Gastroesophageal sphincter (tissue), 4 donors: ENCODE data around the gene VSTM2L. TPM values are rescaled to one million over a fixed set of nuclear protein-coding genes. Genes with fewer than 3 reads are reported as not detected.

ENCODE experiments used
- ATAC-seq: fragments of 150-250 bp; one replicate; pipeline ENCODE4 v1.9.1; 2016; ENCODE audit warnings: mild to moderate bottlenecking, moderate library complexity
- H3K27ac ChIP-seq, 4 donors: fragments of 200-600 bp; sonication (generic) in 3 of 4; 1 replicate in 3 of 4; 2 replicates in 1 of 4; pipeline ENCODE4 v1.5.1; 2016 to 2019
- H3K27me3 ChIP-seq: fragments of 200-600 bp; sonication (generic); one replicate; pipeline ENCODE4 v1.5.1; 2019
- H3K36me3 ChIP-seq, 2 donors: fragments of 200-600 bp; sonication (generic); one replicate each; pipeline ENCODE4 v1.5.1; 2019; ENCODE audit warnings: control low read depth in 1 of 2
- H3K4me1 ChIP-seq, 3 donors: fragments of 200-600 bp; sonication (generic); 1 replicate in 2 of 3; 2 replicates in 1 of 3; pipeline ENCODE4 v1.5.1; 2016 to 2019; ENCODE audit warnings: control low read depth in 2 of 3
- H3K4me3 ChIP-seq, 2 donors: fragments of 200-600 bp; sonication (generic); one replicate each; pipeline ENCODE4 v1.5.1; 2019; ENCODE audit warnings: mild to moderate bottlenecking in 1 of 2, moderate library complexity in 1 of 2
- H3K9me3 ChIP-seq, 3 donors: fragments of 200-600 bp; sonication (generic); one replicate each; pipeline ENCODE4 v1.5.1; 2017 to 2019; ENCODE audit warnings: control low read depth in 2 of 3
- EP300 ChIP-seq: sonication (generic); formaldehyde crosslinking; IDR thresholded peaks from one replicate; pipeline ENCODE4 v1.6.1; 2017; ENCODE audit warnings: antibody characterized with exemption, mild to moderate bottlenecking
- POLR2A ChIP-seq, 2 donors: fragments of 450-650 bp; IDR thresholded peaks; one replicate each; pipeline ENCODE4 v1.6.1; 2017; ENCODE audit warnings: antibody characterized with exemption in 2 of 2, mild to moderate bottlenecking in 2 of 2, moderate library complexity in 1 of 2
- POLR2AphosphoS5 ChIP-seq: sonication (generic); formaldehyde crosslinking; IDR thresholded peaks from one replicate; pipeline ENCODE4 v1.6.1; 2017; ENCODE audit warnings: antibody characterized with exemption
- WGBS, 2 donors: methylation state at CpG; one replicate each; pipeline ENCODE4 v1.1.5; 2018; ENCODE audit warnings: low coverage in 1 of 2; 5-methylcytosine and 5-hydroxymethylcytosine counted together
- total RNA-seq, 4 donors: library from RNA; depleted of rRNA; stranded (reverse); fragments of >200 nt; gene quantifications; one replicate each; pipeline ENCODE4 v1.1.0, GENCODE V29; 2016
- TF ChIP-seq, protein P1 (sequence below), 4 experiments: fragments of 200-600 bp in 2 of 4; fragments of 450-650 bp in 2 of 4; sonication (generic) in 1 of 4; IDR thresholded peaks; one replicate each; pipeline ENCODE4 v1.5.1; 2017 to 2019; ENCODE audit warnings: antibody characterized with exemption in 4 of 4, mild to moderate bottlenecking in 2 of 4, moderate library complexity in 2 of 4

Gene VSTM2L
- total RNA-seq, 4 donors from 2014 or later, result 0.94 to 8.5 (median 7.0) TPM

DNA sequence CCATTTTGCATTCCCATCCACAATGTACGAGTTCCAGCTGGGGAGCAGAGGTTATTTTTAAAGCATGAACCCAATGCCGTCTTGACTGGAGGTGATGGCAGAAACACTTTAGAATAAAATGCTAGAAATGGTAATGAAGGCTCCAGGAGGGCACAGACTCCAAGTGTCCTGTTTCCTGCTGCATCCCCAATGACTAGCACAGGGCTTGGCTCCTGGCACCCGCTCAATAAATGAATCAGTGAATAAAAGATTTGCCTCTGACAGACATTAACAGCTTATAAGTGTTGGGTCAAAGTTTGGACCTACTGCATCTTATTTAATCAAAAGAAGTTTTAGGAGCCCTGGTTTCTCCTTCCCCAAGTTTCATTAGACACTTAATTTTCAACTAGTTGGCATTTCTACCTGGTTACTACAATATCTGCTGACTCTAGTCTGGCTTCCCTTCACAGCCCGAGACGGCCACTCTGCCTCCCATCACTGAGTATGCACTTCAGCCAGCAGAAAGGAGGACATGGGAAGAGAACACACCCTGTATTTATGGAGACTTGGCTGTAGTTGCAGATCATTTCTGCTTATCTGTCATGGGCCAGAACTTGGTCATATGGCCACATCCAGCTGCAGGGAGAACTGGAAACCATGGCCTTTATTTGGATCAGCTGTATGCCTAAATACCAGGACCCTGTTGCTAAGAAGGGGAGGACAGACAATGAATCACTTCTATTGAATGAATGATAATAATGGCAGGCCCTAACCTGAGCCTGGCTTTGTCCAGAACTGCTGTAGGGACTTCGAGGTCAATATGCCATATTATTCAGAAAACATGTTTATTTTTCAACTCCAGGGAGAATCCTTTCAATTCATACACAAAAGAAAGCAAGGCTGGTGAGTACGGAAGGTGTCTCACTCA is 67.3 kb downstream of the VSTM2L start:
- H3K27ac ChIP-seq, result no peak overlapping the region
- H3K27me3 ChIP-seq, result no peaks in the 10 kb centered on the region
- TF ChIP-seq EP300 (no peak), POLR2AphosphoS5 (no peak), POLR2A (IDR thresholded peaks at IDR 0.05) (no peak)
- TF ChIP-seq, protein P1, sequence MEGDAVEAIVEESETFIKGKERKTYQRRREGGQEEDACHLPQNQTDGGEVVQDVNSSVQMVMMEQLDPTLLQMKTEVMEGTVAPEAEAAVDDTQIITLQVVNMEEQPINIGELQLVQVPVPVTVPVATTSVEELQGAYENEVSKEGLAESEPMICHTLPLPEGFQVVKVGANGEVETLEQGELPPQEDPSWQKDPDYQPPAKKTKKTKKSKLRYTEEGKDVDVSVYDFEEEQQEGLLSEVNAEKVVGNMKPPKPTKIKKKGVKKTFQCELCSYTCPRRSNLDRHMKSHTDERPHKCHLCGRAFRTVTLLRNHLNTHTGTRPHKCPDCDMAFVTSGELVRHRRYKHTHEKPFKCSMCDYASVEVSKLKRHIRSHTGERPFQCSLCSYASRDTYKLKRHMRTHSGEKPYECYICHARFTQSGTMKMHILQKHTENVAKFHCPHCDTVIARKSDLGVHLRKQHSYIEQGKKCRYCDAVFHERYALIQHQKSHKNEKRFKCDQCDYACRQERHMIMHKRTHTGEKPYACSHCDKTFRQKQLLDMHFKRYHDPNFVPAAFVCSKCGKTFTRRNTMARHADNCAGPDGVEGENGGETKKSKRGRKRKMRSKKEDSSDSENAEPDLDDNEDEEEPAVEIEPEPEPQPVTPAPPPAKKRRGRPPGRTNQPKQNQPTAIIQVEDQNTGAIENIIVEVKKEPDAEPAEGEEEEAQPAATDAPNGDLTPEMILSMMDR (IDR thresholded peaks at IDR 0.05), result no peak
- no peaks in the 10 kb centered on the region for H3K4me1 ChIP-seq
- H3K9me3 ChIP-seq, result peaks cover 0 to 6% (median 0%) of the 10 kb centered on the region in 3 donors
- H3K4me3 ChIP-seq, result no peak overlapping the region
- no peaks in the 10 kb centered on the region for H3K36me3 ChIP-seq
- ATAC-seq, result no peak
- 66 to 69% methylated on average over 7 of the region's 7 CpGs for WGBS, 2 donors

DNA sequence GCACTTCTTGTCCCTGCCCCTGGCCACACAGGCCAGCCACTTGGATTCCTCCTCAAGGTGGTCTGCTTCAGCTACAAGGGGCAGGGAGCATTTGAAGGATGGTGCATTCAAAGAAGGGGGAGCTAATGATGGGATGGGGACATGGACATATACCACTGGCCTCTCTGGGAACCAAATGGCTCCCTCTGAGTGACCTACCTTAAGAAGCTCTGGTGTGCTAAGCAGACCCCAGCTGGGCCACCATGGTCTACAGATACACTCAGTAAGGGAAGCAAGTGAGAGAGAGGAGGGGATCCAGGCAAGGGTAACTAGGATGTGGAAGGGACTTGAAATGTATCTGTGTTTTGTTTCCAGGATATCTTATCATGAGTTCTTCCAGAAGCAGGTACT is 67.9 kb downstream of the VSTM2L start:
- Histone ChIP-seq H3K4me3 (no peak overlapping the region), H3K9me3 (peaks cover 0 to 6% (median 0%) of the 10 kb centered on the region in 3 donors), H3K27me3 (no peaks in the 10 kb centered on the region), H3K27ac (no peak overlapping the region), H3K4me1 (no peaks in the 10 kb centered on the region), H3K36me3 (no peaks in the 10 kb centered on the region)
- TF ChIP-seq, protein P1 (IDR thresholded peaks at IDR 0.05), result no peak
- no peak for TF ChIP-seq POLR2AphosphoS5
- TF ChIP-seq POLR2A (IDR thresholded peaks at IDR 0.05), result no peak
- TF ChIP-seq EP300, result no peak
- ATAC-seq, result no peak

DNA sequence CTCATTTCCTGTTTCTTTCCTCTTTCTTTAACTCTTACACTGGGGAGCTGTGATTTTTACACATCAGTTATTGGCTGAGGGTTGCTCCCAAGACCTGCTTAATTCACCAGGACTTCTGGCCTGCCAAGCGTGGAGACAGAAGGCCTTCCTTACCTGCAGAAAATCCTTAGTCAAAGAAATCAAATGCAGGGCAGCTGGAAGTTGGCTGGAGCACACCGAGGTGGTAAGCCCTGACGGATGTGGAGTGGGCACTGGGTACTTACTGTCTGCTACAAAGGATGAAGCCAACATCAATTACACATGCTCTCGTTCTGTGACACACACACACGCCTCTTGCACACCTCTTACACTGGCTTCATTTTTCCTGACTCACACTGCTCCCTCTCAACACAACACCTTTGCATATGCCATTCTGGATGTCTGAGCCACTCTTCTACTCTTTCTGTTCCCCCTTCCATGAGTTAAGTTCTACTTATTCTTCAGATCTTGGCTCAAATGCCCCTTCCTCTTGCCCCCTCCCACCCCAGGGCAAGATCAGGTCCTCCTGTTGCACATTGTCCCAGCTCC is 68.7 kb downstream of the VSTM2L start:
- ATAC-seq, result no peak

DNA sequence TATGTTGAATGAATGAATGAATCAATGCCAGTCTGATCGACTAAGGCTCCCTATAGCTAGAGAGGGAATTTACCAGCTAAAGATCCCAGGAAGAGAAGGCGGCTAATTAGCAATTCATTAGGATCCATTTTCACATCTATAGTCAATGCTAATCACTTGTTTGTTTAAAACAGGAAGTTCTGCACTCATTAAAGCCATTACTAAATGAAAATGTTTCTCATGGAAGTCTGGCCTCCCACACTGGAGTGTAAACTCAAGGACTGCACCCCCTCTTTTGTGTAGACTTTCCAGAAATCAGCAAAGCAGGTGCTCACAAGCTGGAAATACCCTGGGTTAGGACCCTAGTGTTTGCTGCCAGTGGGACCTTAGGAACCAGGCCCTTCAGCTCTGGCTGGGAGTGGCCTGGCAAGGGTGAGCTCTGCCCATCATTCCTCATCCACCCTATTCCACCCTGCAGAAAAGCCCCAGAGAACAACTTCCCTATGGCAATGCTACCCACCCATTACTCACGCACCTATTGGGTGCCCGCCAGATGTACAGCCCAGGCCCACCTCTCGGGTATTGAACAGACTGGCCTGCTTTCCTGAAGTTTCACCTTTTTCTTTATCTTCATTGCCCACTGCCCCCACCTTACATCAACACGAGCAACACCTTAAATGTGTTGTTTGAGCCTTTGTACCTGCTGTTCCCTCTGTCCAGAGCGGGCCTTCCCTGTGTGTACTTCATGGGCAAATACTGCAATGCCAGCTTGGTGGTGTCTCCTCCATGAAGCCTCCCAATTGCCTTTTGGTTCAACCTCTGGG is 69.5 kb downstream of the VSTM2L start:
- H3K4me3 ChIP-seq, result no peak overlapping the region
- 67 to 90% methylated on average over 3 to 7 of the region's 7 CpGs for WGBS, 2 donors
- ATAC-seq, result no peak

More for the DNA sequence above, 68.7 kb downstream of the VSTM2L start:
- no peak overlapping the region for H3K27ac ChIP-seq
- TF ChIP-seq POLR2AphosphoS5 (no peak), EP300 (no peak), POLR2A (IDR thresholded peaks at IDR 0.05) (no peak)
- TF ChIP-seq, protein P1 (IDR thresholded peaks at IDR 0.05), result no peak
- 50 to 97% methylated on average over 1 to 4 of the region's 5 CpGs for WGBS, 2 donors
- H3K27me3 ChIP-seq, result no peaks in the 10 kb centered on the region
- H3K36me3 ChIP-seq, result no peaks in the 10 kb centered on the region
- peaks cover 0 to 6% (median 0%) of the 10 kb centered on the region in 3 donors for H3K9me3 ChIP-seq
- no peaks in the 10 kb centered on the region for H3K4me1 ChIP-seq
- no peak overlapping the region for H3K4me3 ChIP-seq

More for the DNA sequence above, 69.5 kb downstream of the VSTM2L start:
- Histone ChIP-seq H3K36me3 (no peaks in the 10 kb centered on the region), H3K9me3 (peaks cover 0 to 6% (median 0%) of the 10 kb centered on the region in 3 donors), H3K27ac (no peak overlapping the region), H3K4me1 (no peaks in the 10 kb centered on the region), H3K27me3 (no peaks in the 10 kb centered on the region)
- TF ChIP-seq, protein P1 (IDR thresholded peaks at IDR 0.05), result no peak
- TF ChIP-seq POLR2AphosphoS5, result no peak
- TF ChIP-seq EP300, result no peak
- no peak for TF ChIP-seq POLR2A (IDR thresholded peaks at IDR 0.05)
